NB4 (cell line): ENCODE results near the gene SUGP1.

ENCODE experiments used
- CTCF ChIP-seq: IDR thresholded peaks from one replicate; pipeline ENCODE4 v1.5.1; 2012; ENCODE audit warnings: low read depth, low read length
- POLR2A ChIP-seq: IDR thresholded peaks from 2 replicates; pipeline ENCODE4 v1.6.1; 2011; ENCODE audit warnings: mild to moderate bottlenecking; ENCODE audit not compliant: insufficient read length; ENCODE audit errors: extremely low read depth
- TF ChIP-seq, protein P1 (sequence below): IDR thresholded peaks from 2 replicates; pipeline ENCODE4 v1.6.1; 2011; ENCODE audit warnings: low read depth, low read length

DNA sequence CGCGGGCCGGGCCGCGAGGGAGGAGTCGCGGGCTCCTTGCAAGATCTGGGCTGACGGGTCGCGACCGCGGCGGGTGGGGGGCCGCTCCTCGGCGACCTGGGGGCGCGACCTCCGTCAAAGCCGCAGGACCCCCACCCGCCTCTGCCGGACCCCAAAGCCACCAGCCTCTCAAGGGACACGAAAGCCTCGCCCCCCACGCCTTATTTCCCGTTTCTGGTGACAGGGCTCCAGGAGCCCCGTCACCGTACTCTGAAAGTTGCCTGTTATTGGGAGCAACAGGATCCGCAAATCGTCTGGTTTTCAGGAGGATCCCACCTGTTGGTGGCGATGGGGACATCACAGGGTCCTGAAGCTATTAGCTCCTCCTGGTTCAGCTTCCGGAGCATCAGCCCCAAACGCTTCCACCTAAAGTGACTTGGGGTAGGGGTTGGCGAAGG, 850 bp upstream of the SUGP1 start:
- TF ChIP-seq CTCF, result no peak
- TF ChIP-seq POLR2A, result no peak
- TF ChIP-seq, protein P1, sequence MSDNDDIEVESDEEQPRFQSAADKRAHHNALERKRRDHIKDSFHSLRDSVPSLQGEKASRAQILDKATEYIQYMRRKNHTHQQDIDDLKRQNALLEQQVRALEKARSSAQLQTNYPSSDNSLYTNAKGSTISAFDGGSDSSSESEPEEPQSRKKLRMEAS, result no peak; the same call in 1 of the 2 replicates
